NB4 (cell line): ENCODE data around the gene MAPK8IP1.

Experiments
- DNase-seq: peaks from one replicate; pipeline ENCODE4 v3.0.0; 2010; ENCODE audit warnings: low read depth
- H3K4me3 ChIP-seq: one replicate; pipeline ENCODE4 v1.5.1; 2011; ENCODE audit warnings: mild to moderate bottlenecking, low read depth, low read length, moderate library complexity
- CTCF ChIP-seq: IDR thresholded peaks from one replicate; pipeline ENCODE4 v1.5.1; 2012; ENCODE audit warnings: low read depth, low read length
- MAX ChIP-seq: IDR thresholded peaks from 2 replicates; pipeline ENCODE4 v1.6.1; 2011; ENCODE audit warnings: low read depth, low read length
- MYC ChIP-seq: IDR thresholded peaks from 2 replicates; pipeline ENCODE4 v1.6.1; 2011; ENCODE audit warnings: low read depth, low read length
- POLR2A ChIP-seq: IDR thresholded peaks from 2 replicates; pipeline ENCODE4 v1.6.1; 2011; ENCODE audit warnings: mild to moderate bottlenecking; ENCODE audit not compliant: insufficient read length; ENCODE audit errors: extremely low read depth

Gene MAPK8IP1

GRCh38 chr11:45928535-45929215 lies 43.2 kb downstream of the MAPK8IP1 start:
- DNase-seq: no peak
- TF ChIP-seq MAX (no peak), MYC (no peak), POLR2A (no peak)
- no peak overlapping the region for H3K4me3 ChIP-seq

- TF ChIP-seq MYC: no peak
- no peak for TF ChIP-seq POLR2A
- TF ChIP-seq CTCF: no peak
- H3K4me3 ChIP-seq: no peak overlapping the region
- peak; percentile 28 for DNase-seq
These were observed 44.1 kb downstream of the MAPK8IP1 start for GRCh38 chr11:45929486-45930030.

- TF ChIP-seq MAX (peak; percentile 85), CTCF (no peak), POLR2A (no peak), MYC (0 out of 2 replicates have a peak, but pooled peaks have one; percentile 19)
- H3K4me3 ChIP-seq: no peak overlapping the region
- DNase-seq: peak; percentile 74
These were observed 44.8 kb downstream of the MAPK8IP1 start for GRCh38 chr11:45930031-45930794.

- no peak for DNase-seq
- H3K4me3 ChIP-seq: no peak overlapping the region
- TF ChIP-seq POLR2A: no peak
- no peak for TF ChIP-seq CTCF
- TF ChIP-seq MYC: no peak
- no peak for TF ChIP-seq MAX
These were observed 45.6 kb downstream of the MAPK8IP1 start for GRCh38 chr11:45930951-45931570.

- H3K4me3 ChIP-seq: no peak overlapping the region
- TF ChIP-seq MYC (no peak), CTCF (no peak), POLR2A (no peak), MAX (no peak)
- DNase-seq: no peak
These were observed 46.3 kb downstream of the MAPK8IP1 start for GRCh38 chr11:45931739-45932138.

GRCh38 chr11:45932217-45932616 lies 46.8 kb downstream of the MAPK8IP1 start:
- TF ChIP-seq MAX: no peak
- no peak for TF ChIP-seq CTCF
- no peak for TF ChIP-seq POLR2A
- TF ChIP-seq MYC: no peak
- no peak for DNase-seq
- no peak overlapping the region for H3K4me3 ChIP-seq
